Retina (tissue), 1 donor: ENCODE measurements around the gene FOXP1.
"Not testable (repeated sequence)": the region's sequence is repeated elsewhere in the genome, so short reads cannot be mapped to it uniquely, and the experiment has no call there.

Experiments
- DNase-seq: peaks from one replicate; pipeline ENCODE4 v3.0.0-alpha.2; 2016

Gene FOXP1

DNA sequence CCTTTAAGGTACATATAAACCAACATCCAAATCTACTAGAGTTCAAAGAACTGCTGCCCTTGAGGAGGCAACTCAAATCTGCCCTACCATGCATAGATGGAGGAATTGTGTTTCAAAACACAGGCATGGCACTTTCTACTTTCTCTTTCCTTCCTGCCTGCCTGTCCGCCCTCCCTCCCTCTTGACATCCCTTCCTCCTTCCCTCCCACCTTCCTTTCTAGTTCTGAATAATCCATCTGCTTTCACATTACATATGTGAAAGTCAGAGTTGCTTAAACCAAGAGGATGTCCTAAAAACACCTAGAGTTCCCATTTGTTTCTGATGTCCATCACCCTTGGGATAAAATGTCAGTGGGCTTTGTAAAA is 537.6 kb downstream of the FOXP1 start:
- no peak for DNase-seq

GRCh38 chr3:71045212-71045916 is 538.2 kb downstream of the FOXP1 start:
- DNase-seq: no peak

DNA sequence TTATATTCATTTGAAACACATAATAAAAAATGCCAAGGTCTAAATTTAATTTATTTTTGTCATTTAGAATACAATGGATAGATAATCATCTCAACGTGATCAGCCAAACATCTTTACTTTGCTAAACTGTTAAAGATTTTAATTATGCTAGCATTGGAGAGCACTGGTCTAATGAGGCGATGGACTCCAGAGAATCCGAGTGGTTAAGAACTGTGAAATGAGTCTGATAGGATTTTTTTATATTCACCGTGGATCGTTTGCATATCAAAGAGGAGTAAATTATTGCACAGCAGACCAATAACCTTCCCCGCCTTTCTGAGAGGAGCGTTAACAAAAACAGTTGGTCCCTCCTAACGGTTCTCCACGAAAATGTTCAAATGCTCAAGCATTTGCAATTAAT is 540.8 kb downstream of the FOXP1 start:
- no peak for DNase-seq

GRCh38 chr3:71041371-71041770 is 542.2 kb downstream of the FOXP1 start:
- no peak for DNase-seq

GRCh38 chr3:71039332-71039731 is 544.2 kb downstream of the FOXP1 start:
- no peak for DNase-seq

GRCh38 chr3:71037775-71038174 is 545.8 kb downstream of the FOXP1 start:
- DNase-seq: no peak

DNA sequence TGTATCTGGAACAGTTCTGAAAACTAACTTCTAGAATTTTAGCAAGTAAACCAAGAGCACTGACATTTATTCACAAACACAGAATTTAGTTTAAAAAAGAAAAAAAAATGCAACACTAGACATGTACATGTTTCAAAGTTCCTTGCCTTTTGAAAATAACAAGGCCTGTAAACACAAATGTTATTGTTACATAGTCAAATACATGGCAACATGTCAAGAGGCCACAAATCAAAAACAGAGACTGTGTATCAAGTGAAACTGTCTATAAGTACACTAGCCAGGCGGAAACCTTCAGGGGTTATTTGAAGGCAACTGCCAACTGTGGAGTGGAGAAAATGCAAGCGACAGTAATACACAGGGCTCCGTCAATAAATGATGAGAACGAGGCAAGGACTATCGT is 547.6 kb downstream of the FOXP1 start:
- no peak for DNase-seq

DNA sequence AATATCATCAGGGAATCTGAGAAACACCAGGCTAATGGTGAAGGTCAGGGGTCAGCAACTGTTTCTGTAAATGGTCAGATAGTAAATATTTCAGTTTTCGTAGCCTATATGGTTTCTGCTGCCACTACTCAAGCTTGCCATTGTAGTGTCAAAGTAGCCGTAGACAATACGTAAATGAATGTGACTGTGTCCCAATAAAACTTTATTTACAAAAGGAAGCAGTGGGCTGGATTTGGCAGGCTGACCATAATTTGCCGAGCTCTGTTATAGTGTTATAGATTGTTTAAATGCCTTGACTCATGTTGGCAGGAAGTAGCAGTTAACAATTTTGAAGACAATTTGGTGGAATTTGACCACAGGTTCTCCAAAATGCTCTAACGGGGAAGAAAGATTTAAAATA is 548.2 kb downstream of the FOXP1 start:
- DNase-seq: no peak

GRCh38 chr3:71033681-71034220 is 549.8 kb downstream of the FOXP1 start:
- DNase-seq: no peak

DNA sequence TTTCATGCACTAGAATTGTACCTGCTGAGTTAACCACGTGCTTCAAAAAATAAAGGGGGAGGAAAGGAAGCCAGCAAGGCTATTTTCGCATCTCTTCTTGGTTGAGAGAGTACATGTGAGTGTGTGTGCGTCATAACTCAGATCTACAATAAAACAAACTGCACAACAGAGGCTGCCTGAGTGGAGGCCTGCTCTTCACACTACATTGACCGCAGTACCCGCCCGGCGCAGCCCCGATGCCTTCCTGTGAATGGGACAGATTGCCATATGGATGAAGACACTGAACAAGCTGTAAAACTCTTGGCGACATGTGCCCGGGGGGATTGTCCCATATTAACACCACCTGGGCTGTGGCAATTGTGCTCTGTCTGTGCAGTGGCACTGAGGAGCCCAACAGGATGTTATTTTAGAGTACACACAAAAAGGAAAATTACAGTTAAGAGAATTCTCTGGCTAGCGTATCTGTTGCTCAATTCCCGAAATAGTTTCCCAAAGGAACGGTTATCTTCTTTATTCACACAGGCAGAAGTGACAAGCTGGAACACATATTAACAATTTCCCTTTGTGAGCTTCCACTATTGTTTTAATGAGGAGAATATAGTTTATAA is 551.5 kb downstream of the FOXP1 start:
- no peak for DNase-seq

GRCh38 chr3:71031181-71031580 is 552.3 kb downstream of the FOXP1 start:
- DNase-seq: no peak

DNA sequence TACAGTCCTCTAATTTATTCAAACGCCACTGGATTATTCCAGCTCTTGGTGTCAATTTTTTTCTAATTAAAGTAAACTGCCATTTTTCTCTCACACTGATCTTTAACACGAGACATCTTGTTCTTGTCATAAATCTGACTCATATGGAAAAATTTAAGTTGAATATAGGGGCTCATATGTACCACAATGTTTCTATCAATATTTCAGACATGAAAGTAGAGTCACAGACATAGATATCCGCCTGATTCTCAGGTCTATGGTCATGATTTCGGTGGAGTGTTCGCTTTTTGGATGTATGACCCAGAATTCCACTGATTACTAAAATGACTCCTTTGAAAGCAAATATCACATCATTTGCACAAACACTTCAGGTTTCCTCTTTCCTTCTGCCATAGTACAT is 552.8 kb downstream of the FOXP1 start:
- no peak for DNase-seq

GRCh38 chr3:71029770-71030169 is 553.8 kb downstream of the FOXP1 start:
- no peak for DNase-seq

DNA sequence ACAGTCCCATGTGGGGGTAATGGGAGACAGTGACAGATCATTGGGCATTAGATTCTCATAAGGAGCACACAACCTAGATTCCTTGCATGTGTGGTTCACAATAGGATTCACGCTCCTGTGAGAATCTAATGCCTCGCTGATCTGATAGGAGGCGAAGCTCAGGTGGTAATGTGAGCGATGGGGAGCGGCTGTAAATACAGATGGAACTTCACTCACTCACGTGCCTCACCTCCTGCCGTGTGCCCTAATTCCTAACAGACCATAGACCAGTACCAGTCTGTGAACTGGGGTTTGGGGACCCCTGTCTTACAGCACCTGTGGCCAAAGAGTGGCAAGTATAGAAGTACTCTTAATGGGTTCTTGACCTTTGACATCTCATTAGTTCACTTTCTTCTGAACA is 554.7 kb downstream of the FOXP1 start:
- DNase-seq: no peak

GRCh38 chr3:71028184-71028583 is 555.3 kb downstream of the FOXP1 start:
- DNase-seq: no peak

DNA sequence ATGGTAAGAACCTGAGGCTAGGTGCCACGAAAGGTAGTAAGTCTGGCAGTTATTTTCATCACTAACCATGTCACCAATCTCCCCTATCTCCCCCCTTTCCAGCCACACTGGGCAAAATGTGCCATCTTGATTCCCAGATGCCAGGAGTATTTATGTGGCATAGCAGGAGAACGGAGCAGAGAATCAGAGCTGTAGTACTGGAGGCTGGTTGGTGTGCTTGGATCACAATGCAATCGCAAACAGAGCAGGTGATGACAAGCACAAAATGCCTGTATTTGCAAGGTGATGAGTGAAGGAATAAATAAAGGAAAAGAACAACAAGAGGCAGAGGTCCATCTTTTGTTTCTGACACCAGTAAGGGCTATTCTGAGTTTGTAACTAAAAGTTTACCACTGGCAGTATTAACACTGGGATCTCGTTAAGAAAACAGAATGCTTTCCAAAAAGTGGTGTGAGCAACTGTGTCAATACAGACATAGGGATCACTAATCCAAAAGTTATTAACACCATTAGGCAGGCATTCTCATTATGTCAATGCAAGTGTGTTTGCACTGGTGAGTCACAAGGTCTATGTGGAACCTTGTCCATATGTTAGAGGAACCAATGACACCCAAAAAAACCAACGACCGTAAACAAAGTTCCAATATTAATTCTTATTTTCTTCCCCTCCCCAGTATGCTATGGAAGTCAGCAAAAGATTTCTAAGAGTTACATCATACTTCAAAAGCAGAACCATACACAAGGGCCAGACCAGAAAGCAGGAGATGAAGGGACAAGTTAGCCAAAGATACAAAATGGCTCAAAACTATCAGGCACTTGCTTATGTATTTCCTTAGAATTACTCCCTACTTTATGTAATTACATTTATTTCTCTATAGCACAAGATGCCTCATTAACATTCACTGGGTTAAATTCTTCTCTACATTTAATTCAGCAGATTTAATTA is 556.6 kb downstream of the FOXP1 start:
- DNase-seq: no peak

- DNase-seq: no peak
These were observed 558.0 kb downstream of the FOXP1 start for GRCh38 chr3:71025516-71025915.

DNA sequence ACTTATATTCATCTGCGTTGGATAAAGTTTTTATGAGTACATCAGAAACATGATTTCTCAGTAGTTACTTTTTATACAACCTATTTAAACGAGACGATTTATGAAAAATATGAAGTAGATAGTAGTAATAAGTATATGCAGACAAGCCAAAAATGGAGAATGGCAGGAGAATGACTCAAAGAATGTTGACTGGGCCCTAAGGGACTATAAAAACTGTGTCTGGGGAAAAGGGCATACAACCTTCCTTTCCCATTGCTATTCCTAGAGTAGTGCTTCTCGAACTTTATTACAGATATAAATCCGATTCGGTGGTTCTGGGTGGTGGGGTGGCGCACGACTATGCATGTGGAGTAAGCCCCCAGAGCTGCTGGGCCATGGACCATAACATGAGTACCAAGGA is 558.5 kb downstream of the FOXP1 start:
- no peak for DNase-seq

GRCh38 chr3:71022551-71023335 is 560.8 kb downstream of the FOXP1 start:
- no peak for DNase-seq

GRCh38 chr3:71018799-71019198 is 564.7 kb downstream of the FOXP1 start:
- no peak for DNase-seq

DNA sequence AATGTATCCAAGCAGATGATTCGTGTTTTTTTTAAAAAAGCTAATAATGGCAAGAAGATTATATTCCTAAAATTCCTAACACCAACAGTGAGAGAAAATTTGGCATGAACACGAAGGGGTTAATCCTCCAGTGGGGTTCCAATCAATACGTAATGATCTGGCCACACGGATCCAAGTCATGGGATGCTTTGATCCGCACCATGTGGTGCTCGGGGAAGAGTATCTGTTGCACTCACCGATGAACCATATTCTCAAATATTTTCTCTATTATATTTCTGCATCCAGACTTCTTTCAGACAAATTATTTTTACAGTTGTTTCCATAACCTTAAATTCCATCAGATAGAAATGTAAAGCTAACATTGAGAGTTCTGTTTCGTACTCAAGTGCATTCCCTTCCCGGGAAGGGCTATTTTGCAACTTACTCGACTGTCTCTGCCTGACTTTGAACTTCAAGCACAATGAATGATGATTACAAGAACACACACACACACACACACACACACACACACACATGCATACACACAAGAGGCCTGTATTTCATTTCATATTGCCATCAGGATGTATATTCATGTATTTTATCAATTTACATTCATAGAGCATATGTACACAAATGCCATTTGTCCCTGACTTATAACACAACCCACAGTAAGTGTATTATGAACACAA is 567.2 kb downstream of the FOXP1 start:
- DNase-seq: no peak

DNA sequence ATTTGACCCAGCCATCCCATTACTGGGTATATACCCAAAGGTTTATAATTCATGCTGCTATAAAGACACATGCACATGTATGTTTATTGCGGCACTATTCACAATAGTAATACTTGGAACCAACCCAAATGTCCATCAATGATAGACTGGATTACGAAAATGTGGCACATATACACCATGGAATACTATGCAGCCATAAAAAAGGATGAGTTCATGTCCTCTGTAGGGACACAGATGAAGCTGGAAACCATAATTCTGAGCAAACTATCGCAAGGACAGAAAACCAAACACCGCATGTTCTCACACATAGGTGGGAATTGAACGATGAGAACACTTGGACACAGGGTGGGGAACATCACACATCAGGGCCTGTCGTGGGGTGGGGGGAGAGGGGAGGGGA is 568.9 kb downstream of the FOXP1 start:
- not testable (repeated sequence) for DNase-seq
